PC-9 (cell line): ENCODE data around the gene PA2G4. TPM values are rescaled to one million over a fixed set of nuclear protein-coding genes. Genes with fewer than 3 reads are reported as not detected.

ENCODE experiments used
- BruUV-seq: library from RNA; stranded (reverse); fragments of 400-500 nt; replicated peaks from 2 replicates; lab custom pipeline; 2021; lab: Mats Ljungman, UMichigan
- CTCF ChIA-PET: fragments of 300-600 bp; sonication (Branson Sonifier 250); formaldehyde crosslinking; loops from one replicate; lab custom pipeline; 2022; ENCODE audit warnings: antibody characterized with exemption; lab: Charles Lee
- POLR2A ChIA-PET: fragments of 300-600 bp; sonication (Branson Sonifier 250); formaldehyde crosslinking; loops from one replicate; lab custom pipeline; 2022; ENCODE audit warnings: antibody characterized with exemption; ENCODE audit not compliant: unreplicated experiment; lab: Charles Lee
- DNase-seq, 2 experiments: peaks; one replicate each; pipeline versions ENCODE4 v3.0.0 to v3.0.0-alpha.2; 2015 to 2022; ENCODE audit warnings: mixed read lengths in 1 of 2
- H2AFZ ChIP-seq: fragments of 200-600 bp; sonication (generic); 2 replicates; pipeline ENCODE4 v1.8.1; 2017; ENCODE audit warnings: antibody characterized with exemption
- H3F3A ChIP-seq: fragments of 200-600 bp; sonication (generic); 2 replicates; pipeline ENCODE4 v1.8.1; 2017; ENCODE audit warnings: antibody characterized with exemption, mild to moderate bottlenecking, low read depth; ENCODE audit not compliant: insufficient read depth
- H3K27ac ChIP-seq: fragments of 200-600 bp; sonication (generic); 2 replicates; pipeline ENCODE4 v1.6.1; 2016; ENCODE audit warnings: mixed run types
- H3K27me3 ChIP-seq: fragments of 200-600 bp; sonication (generic); 2 replicates; pipeline ENCODE4 v1.6.1; 2016; ENCODE audit warnings: low read depth, mixed run types; ENCODE audit not compliant: insufficient read depth
- H3K36me3 ChIP-seq: fragments of 200-600 bp; sonication (generic); 2 replicates; pipeline ENCODE4 v1.6.1; 2016; ENCODE audit warnings: low read depth, mixed run types
- H3K4me1 ChIP-seq: fragments of 200-600 bp; sonication (generic); replicated peaks from 2 replicates; pipeline ENCODE4 v1.6.1; 2016; ENCODE audit warnings: mixed run types; ENCODE audit not compliant: insufficient read depth
- H3K4me2 ChIP-seq: fragments of 200-600 bp; sonication (generic); 2 replicates; pipeline ENCODE4 v1.6.1; 2017; ENCODE audit warnings: mixed run types
- H3K4me3 ChIP-seq: fragments of 200-600 bp; sonication (generic); 2 replicates; pipeline ENCODE4 v1.6.1; 2016; ENCODE audit warnings: mixed run types
- H3K79me2 ChIP-seq: fragments of 200-600 bp; sonication (generic); 2 replicates; pipeline ENCODE4 v1.6.1; 2017; ENCODE audit warnings: low read depth, mixed run types
- H3K9me2 ChIP-seq: fragments of 200-600 bp; sonication (generic); 2 replicates; pipeline ENCODE4 v1.8.1; 2017; ENCODE audit warnings: mild to moderate bottlenecking; ENCODE audit not compliant: insufficient read depth
- H3K9me3 ChIP-seq: fragments of 200-600 bp; sonication (generic); 2 replicates; pipeline ENCODE4 v1.8.1; 2016; ENCODE audit warnings: low read depth; ENCODE audit not compliant: insufficient read depth
- H4K20me1 ChIP-seq: fragments of 200-600 bp; sonication (generic); 2 replicates; pipeline ENCODE4 v1.8.1; 2017; ENCODE audit not compliant: insufficient read depth
- EZH2 ChIP-seq: fragments of 200-600 bp; sonication (generic); IDR thresholded peaks from 2 replicates; pipeline ENCODE4 v1.8.0; 2017; ENCODE audit warnings: antibody characterized with exemption, low read depth
- intact Hi-C: fragments of 100-400 bp; cut with micrococcal nuclease; formaldehyde crosslinking; loops from one replicate; pipeline ENCODE4 v1.10.0; 2022; ENCODE audit not compliant: unreplicated experiment
- total RNA-seq: library from RNA; stranded (reverse); gene quantifications from 2 replicates; pipeline ENCODE4 v1.2.3, GENCODE V29; 2021
- TF ChIP-seq, protein P1 (sequence below): fragments of 200-600 bp; sonication (generic); conservative IDR thresholded peaks from 2 replicates; pipeline ENCODE4 v1.6.1; 2017; ENCODE audit warnings: mixed run types, antibody characterized with exemption, mild to moderate bottlenecking, moderate library complexity

Gene PA2G4
- total RNA-seq, 1 experiment from 2014 or later: 159 TPM

DNA sequence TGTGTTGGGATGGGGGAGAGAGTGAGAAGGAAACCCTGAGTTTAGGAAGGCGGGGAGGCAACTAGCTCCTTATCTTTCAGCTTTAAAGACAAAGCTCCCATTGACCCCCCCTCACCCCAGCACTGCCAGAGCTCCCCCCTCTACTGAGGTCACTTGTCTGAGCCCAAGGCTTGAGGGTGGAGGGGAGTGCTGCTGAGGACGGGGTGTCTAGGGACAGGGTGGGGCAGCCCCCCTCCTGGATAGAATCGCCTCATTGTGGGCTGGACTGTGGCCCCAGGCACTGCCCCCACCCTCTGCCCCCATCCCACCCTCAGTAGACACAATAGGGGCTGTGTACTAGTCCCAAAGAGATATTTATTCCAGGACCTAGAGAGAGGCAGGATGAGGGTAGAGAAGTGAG, 21.4 kb upstream of the PA2G4 start:
- BruUV-seq: no TSS peak
- H3K4me3 ChIP-seq: no peak overlapping the region
- peaks cover 46% of the 10 kb centered on the region for H3K79me2 ChIP-seq
- H3K27ac ChIP-seq: no peak overlapping the region
- H3K9me3 ChIP-seq: no peaks in the 10 kb centered on the region
- H4K20me1 ChIP-seq: peaks cover 6% of the 10 kb centered on the region; the same call in 1 of the 2 replicates
- ChIA-PET POLR2A (no interaction called here), CTCF (interaction anchor here (0.6 kb wide), 1 partner anchor 274 kb away, joined by 8 read pairs; no protein-coding TSS in a partner anchor)
- no peaks in the 10 kb centered on the region for H3K9me2 ChIP-seq
- intact Hi-C loops: no loop called here
- peaks cover 50% of the 10 kb centered on the region for H3K4me1 ChIP-seq
- H2AFZ ChIP-seq: no peak overlapping the region
- DNase-seq: no peak
- TF ChIP-seq, protein P1, sequence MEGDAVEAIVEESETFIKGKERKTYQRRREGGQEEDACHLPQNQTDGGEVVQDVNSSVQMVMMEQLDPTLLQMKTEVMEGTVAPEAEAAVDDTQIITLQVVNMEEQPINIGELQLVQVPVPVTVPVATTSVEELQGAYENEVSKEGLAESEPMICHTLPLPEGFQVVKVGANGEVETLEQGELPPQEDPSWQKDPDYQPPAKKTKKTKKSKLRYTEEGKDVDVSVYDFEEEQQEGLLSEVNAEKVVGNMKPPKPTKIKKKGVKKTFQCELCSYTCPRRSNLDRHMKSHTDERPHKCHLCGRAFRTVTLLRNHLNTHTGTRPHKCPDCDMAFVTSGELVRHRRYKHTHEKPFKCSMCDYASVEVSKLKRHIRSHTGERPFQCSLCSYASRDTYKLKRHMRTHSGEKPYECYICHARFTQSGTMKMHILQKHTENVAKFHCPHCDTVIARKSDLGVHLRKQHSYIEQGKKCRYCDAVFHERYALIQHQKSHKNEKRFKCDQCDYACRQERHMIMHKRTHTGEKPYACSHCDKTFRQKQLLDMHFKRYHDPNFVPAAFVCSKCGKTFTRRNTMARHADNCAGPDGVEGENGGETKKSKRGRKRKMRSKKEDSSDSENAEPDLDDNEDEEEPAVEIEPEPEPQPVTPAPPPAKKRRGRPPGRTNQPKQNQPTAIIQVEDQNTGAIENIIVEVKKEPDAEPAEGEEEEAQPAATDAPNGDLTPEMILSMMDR: no peak
- TF ChIP-seq EZH2: no peak
- peaks cover 19% of the 10 kb centered on the region for H3K36me3 ChIP-seq
- peak overlapping the region; percentile 93; the same call in 1 of the 2 replicates for H3K4me2 ChIP-seq
- H3K27me3 ChIP-seq: no peaks in the 10 kb centered on the region
- H3F3A ChIP-seq: peaks cover 29% of the 10 kb centered on the region

- no TSS peak for BruUV-seq
- Histone ChIP-seq H2AFZ (no peak overlapping the region), H3F3A (peaks cover 12% of the 10 kb centered on the region; the same call in 1 of the 2 replicates), H3K36me3 (peaks cover 23% of the 10 kb centered on the region), H3K4me1 (peaks cover 42% of the 10 kb centered on the region), H3K27ac (no peak overlapping the region), H3K4me3 (no peak overlapping the region), H3K9me3 (no peaks in the 10 kb centered on the region), H3K27me3 (no peaks in the 10 kb centered on the region), H4K20me1 (peaks cover 6% of the 10 kb centered on the region; the same call in 1 of the 2 replicates), H3K79me2 (peaks cover 46% of the 10 kb centered on the region), H3K4me2 (no peak overlapping the region), H3K9me2 (no peaks in the 10 kb centered on the region)
- intact Hi-C loops: no loop called here
- ChIA-PET POLR2A (interaction anchor here (0.6 kb wide), 1 partner anchor 43 kb away, joined by 3 read pairs; the partner anchor contains the start of gene ESYT1), CTCF (interaction anchor here (0.6 to 1.4 kb wide), 3 partner anchors 40 to 1156 kb away, joined by 3 to 14 read pairs (median 12); partner anchors contain the start of gene RAB5B)
- TF ChIP-seq, protein P1: peak; percentile 48; the same call in 1 of the 2 replicates
- TF ChIP-seq EZH2: no peak
- DNase-seq: no peak
Observed at GRCh38 chr12:56084958-56085543, 19.3 kb upstream of the PA2G4 start.

DNA sequence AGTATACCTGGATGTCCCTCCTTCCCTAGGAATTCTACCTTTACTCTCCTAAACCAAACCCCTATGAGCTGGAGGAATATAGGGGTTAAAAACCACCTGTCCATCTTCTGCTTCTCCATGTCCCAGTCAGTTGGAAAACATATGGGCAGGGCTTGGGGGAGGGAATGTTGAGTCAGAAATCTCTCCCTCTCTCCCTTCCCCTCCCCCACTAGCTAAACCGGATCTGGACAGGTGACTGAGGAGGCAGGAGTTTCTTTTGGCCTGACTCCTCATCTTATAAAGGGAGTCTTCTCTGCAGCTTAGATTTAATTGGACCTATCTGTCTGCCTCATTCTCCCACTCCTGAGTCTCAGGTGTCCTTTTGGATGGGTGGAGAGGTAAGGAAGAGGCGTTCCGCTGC, 18.3 kb upstream of the PA2G4 start:
- Histone ChIP-seq H3K4me1 (peaks cover 40% of the 10 kb centered on the region), H3K27ac (no peak overlapping the region), H4K20me1 (peaks cover 6% of the 10 kb centered on the region; the same call in 1 of the 2 replicates), H3K79me2 (peaks cover 38% of the 10 kb centered on the region), H3K9me2 (no peaks in the 10 kb centered on the region), H3K27me3 (no peaks in the 10 kb centered on the region), H2AFZ (no peak overlapping the region), H3K4me3 (no peak overlapping the region), H3K36me3 (peaks cover 23% of the 10 kb centered on the region), H3F3A (peaks cover 12% of the 10 kb centered on the region; the same call in 1 of the 2 replicates), H3K9me3 (no peaks in the 10 kb centered on the region), H3K4me2 (peak overlapping the region; percentile 55)
- DNase-seq: peak; percentile 54 to 79
- ChIA-PET CTCF (interaction anchor here (0.6 to 1.4 kb wide), 3 partner anchors 39 to 1155 kb away, joined by 3 to 14 read pairs (median 12); partner anchors contain the start of gene RAB5B), POLR2A (interaction anchor here (0.7 kb wide), 1 partner anchor 79 kb away, joined by 3 read pairs; no protein-coding TSS in a partner anchor)
- BruUV-seq: no TSS peak
- intact Hi-C loops: no loop called here
- no peak for TF ChIP-seq EZH2
- TF ChIP-seq, protein P1: no peak
